K562 (cell line): ENCODE data around the gene PLD3.

ENCODE experiments used
- C11orf30 ChIP-seq: fragments of 450-650 bp; IDR thresholded peaks from 2 replicates; pipeline ENCODE4 v1.6.1; 2016; ENCODE audit warnings: low read depth, mild to moderate bottlenecking
- MED1 ChIP-seq: sonication (generic); formaldehyde crosslinking; IDR thresholded peaks from 2 replicates; pipeline ENCODE4 v1.8.1; 2023; ENCODE audit warnings: missing genetic modification reagents, borderline replicate concordance
- NBN ChIP-seq: fragments of 450-650 bp; IDR thresholded peaks from 2 replicates; pipeline ENCODE4 v1.6.1; 2016; ENCODE audit warnings: low read depth, mild to moderate bottlenecking
- POLR2A ChIP-seq: fragments of 450-650 bp; conservative IDR thresholded peaks from 2 replicates; pipeline ENCODE4 v1.6.1; 2016

GRCh38 chr19:40400559-40400958, 52.1 kb downstream of the PLD3 start:
- TF ChIP-seq C11orf30 (no peak), POLR2A (no peak), NBN (no peak), MED1 (CRISPR knock-in tag) (no peak)
